ENCODE results near the gene EFNB1. TPM values are rescaled to one million over a fixed set of nuclear protein-coding genes. Genes with fewer than 3 reads are reported as not detected.

Gene EFNB1
- total RNA-seq, 1 experiment from 2014 or later = 49.6 TPM

Other genes with a start within 250 kb of the EFNB1 start
- 1.4 and 2.8 TPM in 2 replicates for gene STARD8, start 181.4 kb upstream of the EFNB1 start, total RNA-seq (2014; rRNA removed; shearing (Covaris generic); ENCODE audit: low replicate concordance)

Measured in MG63 (cell line).